Ovary (tissue), 9 donors: ENCODE data around the gene MSH2. TPM values are rescaled to one million over a fixed set of nuclear protein-coding genes. Genes with fewer than 3 reads are reported as not detected.

Source experiments
- DNase-seq, 5 donors: peaks; one replicate each; pipeline ENCODE4 v3.0.0-alpha.2; 2019 to 2020
- H3K27ac ChIP-seq, 2 donors: fragments of 200-600 bp; one replicate each; pipeline versions ENCODE4 v1.5.1 to v1.8.0; 2019 to 2022
- H3K27me3 ChIP-seq: fragments of 200-600 bp; one replicate; pipeline ENCODE4 v1.8.0; 2022
- H3K36me3 ChIP-seq: fragments of 200-600 bp; sonication (generic); one replicate; pipeline ENCODE4 v1.5.1; 2019
- H3K4me1 ChIP-seq: one replicate; pipeline ENCODE4 v1.8.1; 2013; ENCODE audit warnings: mild to moderate bottlenecking, moderate library complexity; ENCODE audit not compliant: insufficient read depth
- H3K4me3 ChIP-seq: fragments of 200-600 bp; sonication (generic); one replicate; pipeline ENCODE4 v1.5.1; 2017
- H3K9me3 ChIP-seq, 2 donors: fragments of 200-600 bp in 1 of 2; sonication (generic) in 1 of 2; one replicate each; pipeline versions ENCODE4 v1.5.1 to v1.8.1; 2013 to 2019; ENCODE audit warnings: mild to moderate bottlenecking in 1 of 2, moderate library complexity in 1 of 2
- EP300 ChIP-seq: sonication (generic); formaldehyde crosslinking; IDR thresholded peaks from one replicate; pipeline ENCODE4 v1.6.1; 2017; ENCODE audit warnings: antibody characterized with exemption
- POLR2A ChIP-seq: fragments of 450-650 bp; IDR thresholded peaks from one replicate; pipeline ENCODE4 v1.6.1; 2017; ENCODE audit warnings: antibody characterized with exemption, mild to moderate bottlenecking, moderate library complexity
- WGBS, 3 donors: extraction: QIAGEN DNeasy Blood & Tissue Kit in 1 of 3; methylation state at CpG; one replicate each; pipeline versions ENCODE4 v1.1.5 to v1.1.7; 2013 to 2017; 5-methylcytosine and 5-hydroxymethylcytosine counted together
- intact Hi-C, 4 donors: fragments of 100-400 bp; cut with DNase I; formaldehyde crosslinking; loops; one replicate each; pipeline versions ENCODE4 v1.11.0 to v1.15.1; 2022 to 2023
- polyA plus RNA-seq, 2 donors: library from polyadenylated mRNA; stranded (reverse); fragments of 200-250 nt in 1 of 2; fragments of 350-450 nt in 1 of 2; fragmentation: Illumina TruSeq in 1 of 2; extraction: RNeasy Lipid Tissue Mini Kit (QIAGEN cat#74804) in 1 of 2; gene quantifications; one replicate each; pipeline ENCODE4 v1.2.3, GENCODE V29; 2013 to 2014
- total RNA-seq, 7 donors: library from RNA; depleted of rRNA in 2 of 7; stranded (reverse); fragments of >200 nt in 2 of 7; fragmentation: NEBNext Ultra II Directional in 3 of 7; extraction: Animal tissue kit (Norgen Biotek cat#: 25700) in 3 of 7; gene quantifications; one replicate each; pipeline versions ENCODE4 v1.1.0 to v1.2.4, GENCODE V29; 2016 to 2023
- TF ChIP-seq, protein P1 (sequence below), 3 donors: fragments of 450-650 bp in 2 of 3; fragments of 200-600 bp in 1 of 3; IDR thresholded peaks; one replicate each; pipeline versions ENCODE4 v1.5.1 to v1.8.0; 2016 to 2022; ENCODE audit warnings: antibody characterized with exemption in 3 of 3, mild to moderate bottlenecking in 1 of 3
- donor health status: DM: no; HTN: no; CAD: no; lungs with moderate emphysema.
- donor health status: DM: no; HTN: no; CAD: no.
- donor health status: Bipolar disorder and iron deficiency.
- donor health status: DM: yes; HTN: yes; CAD: no.
- donor health status: DM: no; HTN: no; CAD: no.
- donor health status: DM: yes; HTN: yes; CAD: no.

Gene MSH2
- total and polyA plus RNA-seq, 9 donors, result 8.5 to 16.4 (median 10.7) TPM

DNA sequence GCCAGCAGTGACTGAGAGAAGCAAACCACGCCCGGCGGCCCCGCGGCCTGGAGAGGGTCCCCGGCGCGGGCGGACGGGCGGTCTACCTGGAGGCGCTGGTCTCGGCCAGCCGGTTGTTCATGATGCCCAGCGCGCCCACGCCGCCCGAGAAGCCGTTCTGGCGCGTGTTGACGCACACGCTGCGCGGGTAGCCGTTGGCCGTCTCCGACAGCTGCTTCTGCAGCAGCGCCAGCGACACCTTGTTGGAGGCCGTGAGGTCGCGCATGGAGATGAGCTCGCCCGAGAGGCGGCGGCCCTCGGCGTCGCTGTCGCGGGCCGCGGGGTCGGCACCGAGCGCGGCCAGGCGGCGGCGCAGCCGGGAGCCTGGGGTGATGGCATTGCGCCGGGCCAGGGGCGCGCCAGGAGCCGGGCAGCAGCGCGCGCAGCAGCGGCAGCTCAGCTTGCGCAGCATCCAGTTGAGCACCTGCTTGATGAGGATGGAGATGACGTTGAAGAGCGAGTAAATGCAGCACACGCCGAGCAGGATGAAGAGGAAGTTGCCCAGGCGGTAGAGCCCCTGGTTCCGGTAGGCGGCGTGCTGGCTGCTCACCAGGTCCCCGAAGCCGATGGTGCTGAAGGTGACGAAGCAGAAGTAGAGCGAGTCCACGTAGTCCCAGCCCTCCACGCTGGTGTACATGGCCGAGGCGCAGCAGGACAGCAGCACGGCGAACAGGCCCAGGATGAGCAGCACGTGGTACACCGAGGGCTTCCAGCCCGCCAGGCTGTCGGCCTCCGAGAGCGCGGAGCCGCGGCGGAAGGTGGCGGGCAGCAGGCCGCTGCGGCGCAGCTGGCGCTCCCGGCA, 118.1 kb downstream of the MSH2 start:
- Histone ChIP-seq H3K27ac (no peak overlapping the region), H3K4me3 (peak overlapping the region; percentile 35), H3K9me3 (no peaks in the 10 kb centered on the region), H3K4me1 (peaks cover 2% of the 10 kb centered on the region), H3K27me3 (no peaks in the 10 kb centered on the region), H3K36me3 (no peaks in the 10 kb centered on the region)
- no peak for TF ChIP-seq POLR2A
- TF ChIP-seq, protein P1, sequence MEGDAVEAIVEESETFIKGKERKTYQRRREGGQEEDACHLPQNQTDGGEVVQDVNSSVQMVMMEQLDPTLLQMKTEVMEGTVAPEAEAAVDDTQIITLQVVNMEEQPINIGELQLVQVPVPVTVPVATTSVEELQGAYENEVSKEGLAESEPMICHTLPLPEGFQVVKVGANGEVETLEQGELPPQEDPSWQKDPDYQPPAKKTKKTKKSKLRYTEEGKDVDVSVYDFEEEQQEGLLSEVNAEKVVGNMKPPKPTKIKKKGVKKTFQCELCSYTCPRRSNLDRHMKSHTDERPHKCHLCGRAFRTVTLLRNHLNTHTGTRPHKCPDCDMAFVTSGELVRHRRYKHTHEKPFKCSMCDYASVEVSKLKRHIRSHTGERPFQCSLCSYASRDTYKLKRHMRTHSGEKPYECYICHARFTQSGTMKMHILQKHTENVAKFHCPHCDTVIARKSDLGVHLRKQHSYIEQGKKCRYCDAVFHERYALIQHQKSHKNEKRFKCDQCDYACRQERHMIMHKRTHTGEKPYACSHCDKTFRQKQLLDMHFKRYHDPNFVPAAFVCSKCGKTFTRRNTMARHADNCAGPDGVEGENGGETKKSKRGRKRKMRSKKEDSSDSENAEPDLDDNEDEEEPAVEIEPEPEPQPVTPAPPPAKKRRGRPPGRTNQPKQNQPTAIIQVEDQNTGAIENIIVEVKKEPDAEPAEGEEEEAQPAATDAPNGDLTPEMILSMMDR (IDR thresholded peaks at IDR 0.05), result no peak
- no peak for TF ChIP-seq EP300
- intact Hi-C loops, result no loop called here
- DNase-seq, result peak; percentile 17 to 53 (median 27)
- 0 to 1% (median 1%) methylated on average over 67 to 97 of the region's 97 CpGs for WGBS, 3 donors

DNA sequence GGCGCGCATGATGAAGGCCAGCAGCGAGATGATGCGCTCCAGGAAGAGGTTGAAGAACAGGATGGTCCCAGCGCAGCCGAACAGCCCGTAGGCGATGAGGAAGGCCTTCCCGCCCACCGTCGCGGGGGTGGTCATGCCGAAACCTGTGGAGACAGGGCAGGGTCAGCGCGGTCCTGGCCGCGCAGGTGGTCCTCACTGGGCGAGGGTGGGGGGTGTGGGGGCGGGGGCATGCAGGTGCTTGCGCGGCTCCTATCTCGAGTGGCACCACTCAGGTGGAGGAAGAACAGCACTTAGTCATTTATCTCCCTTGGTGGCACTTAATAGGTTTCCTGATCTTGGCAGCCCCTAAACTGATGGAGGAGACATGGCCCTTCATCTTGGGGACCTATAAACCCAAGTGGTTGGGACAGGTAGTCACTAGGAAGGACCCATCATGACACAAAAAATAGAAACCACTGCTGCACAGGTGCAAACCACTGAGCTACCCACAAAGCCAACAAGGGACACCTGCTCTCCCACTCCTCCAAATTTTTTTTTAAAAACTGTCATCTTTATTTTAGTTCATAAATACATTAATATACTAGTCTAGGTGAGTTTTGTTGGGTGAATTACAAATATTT, 118.8 kb downstream of the MSH2 start:
- TF ChIP-seq, protein P1 (IDR thresholded peaks at IDR 0.05), result no peak
- TF ChIP-seq EP300 (no peak), POLR2A (no peak)
- H3K4me1 ChIP-seq, result peaks cover 2% of the 10 kb centered on the region
- peak overlapping the region; percentile 35 for H3K4me3 ChIP-seq
- H3K36me3 ChIP-seq, result no peaks in the 10 kb centered on the region
- no peaks in the 10 kb centered on the region for H3K9me3 ChIP-seq
- no peaks in the 10 kb centered on the region for H3K27me3 ChIP-seq
- no peak for DNase-seq
- intact Hi-C loops, result no loop called here
- no peak overlapping the region for H3K27ac ChIP-seq
- WGBS, 3 donors, result 19 to 24% (median 22%) methylated on average over 22 of the region's 22 CpGs

DNA sequence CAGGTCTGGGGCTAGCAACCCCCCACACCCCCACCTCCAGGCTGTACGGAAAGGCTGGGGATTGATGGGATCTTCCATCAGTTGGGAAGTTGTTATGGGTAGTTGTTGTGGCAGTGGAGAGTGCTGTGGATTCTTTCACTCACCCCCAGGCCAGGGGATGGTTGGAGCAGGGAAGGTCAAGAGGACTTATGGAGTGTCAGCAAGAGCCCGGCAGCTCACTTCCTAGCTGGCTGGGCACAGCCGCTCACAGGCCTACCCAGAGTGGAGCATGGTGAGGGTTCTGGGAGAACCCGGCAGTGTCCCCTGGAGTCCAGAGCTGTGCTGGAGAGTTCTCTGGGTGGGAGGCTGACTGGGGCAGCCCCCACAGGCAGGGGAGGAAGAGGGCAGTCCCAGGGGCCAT, 122.2 kb downstream of the MSH2 start:
- Histone ChIP-seq H3K27ac (no peak overlapping the region), H3K9me3 (no peaks in the 10 kb centered on the region), H3K36me3 (no peaks in the 10 kb centered on the region), H3K4me3 (no peak overlapping the region), H3K4me1 (peaks cover 2% of the 10 kb centered on the region), H3K27me3 (no peaks in the 10 kb centered on the region)
- WGBS, 3 donors, result 93 to 96% (median 93%) methylated on average over 4 of the region's 4 CpGs
- intact Hi-C loops, result no loop called here
- DNase-seq, result no peak
- TF ChIP-seq EP300, result no peak
- TF ChIP-seq, protein P1 (IDR thresholded peaks at IDR 0.05), result no peak
- no peak for TF ChIP-seq POLR2A

DNA sequence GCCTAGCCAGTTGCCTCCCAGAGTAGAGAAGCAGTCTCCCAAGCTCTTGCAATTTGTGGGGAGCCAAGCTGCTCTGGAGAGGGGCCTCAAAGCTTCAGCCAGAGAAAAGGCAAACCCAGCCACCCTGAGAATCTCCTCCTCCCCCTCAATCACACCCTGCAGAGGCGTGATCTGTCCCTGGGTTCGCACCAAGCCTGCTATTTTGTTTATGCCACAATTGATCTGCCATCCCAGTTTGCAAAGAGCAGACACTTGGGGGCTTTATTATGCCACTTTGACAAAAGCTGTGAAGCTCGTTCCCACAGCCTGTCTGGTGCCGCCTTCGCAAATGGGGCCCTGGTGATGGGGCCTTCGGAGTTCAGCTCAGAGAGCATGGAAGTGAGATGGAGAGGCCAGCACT, 125.5 kb downstream of the MSH2 start:
- Histone ChIP-seq H3K9me3 (no peaks in the 10 kb centered on the region), H3K4me1 (no peaks in the 10 kb centered on the region), H3K27ac (no peak overlapping the region), H3K27me3 (no peaks in the 10 kb centered on the region), H3K4me3 (no peak overlapping the region), H3K36me3 (no peaks in the 10 kb centered on the region)
- TF ChIP-seq EP300 (no peak), POLR2A (no peak)
- TF ChIP-seq, protein P1 (IDR thresholded peaks at IDR 0.05), result no peak
- DNase-seq, result no peak
- intact Hi-C loops, result no loop called here
- WGBS, 3 donors, result 92 to 94% (median 94%) methylated on average over 6 of the region's 6 CpGs
